Panc1 (cell line): ENCODE measurements around the gene RRP9. TPM values are rescaled to one million over a fixed set of nuclear protein-coding genes. Genes with fewer than 3 reads are reported as not detected.

Experiments
- ATAC-seq: fragments of 200-7000 bp; cut with Tn5 transposase; 2 replicates; pipeline ENCODE4 v1.9.1; 2020; ENCODE audit warnings: mild to moderate bottlenecking, moderate library complexity
- BruUV-seq: library from RNA; stranded (reverse); fragments of 400-500 nt; replicated peaks from 2 replicates; lab custom pipeline; 2021; lab: Mats Ljungman, UMichigan
- CTCF ChIA-PET: fragments of 300-600 bp; sonication (Branson Sonifier 250); formaldehyde crosslinking; loops from one replicate; lab custom pipeline; 2022; ENCODE audit warnings: antibody characterized with exemption; lab: Charles Lee
- POLR2A ChIA-PET: fragments of 300-600 bp; sonication (Branson Sonifier 250); formaldehyde crosslinking; loops from one replicate; lab custom pipeline; 2022; ENCODE audit warnings: antibody characterized with exemption; lab: Charles Lee
- DNase-seq: peaks from one replicate; pipeline ENCODE4 v3.0.0-alpha.2; 2010; ENCODE audit warnings: low read depth, low spot score
- H3K27ac ChIP-seq: 2 replicates; pipeline ENCODE4 v1.5.1; 2011; ENCODE audit warnings: mild to moderate bottlenecking, low read length, inconsistent platforms
- H3K27me3 ChIP-seq: fragments of 200-500 bp; sonication (Bioruptor generic); 2 replicates; pipeline ENCODE4 v1.6.0; 2014; ENCODE audit warnings: low read length, inconsistent platforms; ENCODE audit not compliant: control insufficient read depth, insufficient read depth
- H3K36me3 ChIP-seq: fragments of 200-500 bp; sonication (Bioruptor generic); 2 replicates; pipeline ENCODE4 v1.5.1; 2014; ENCODE audit warnings: inconsistent platforms, mild to moderate bottlenecking, low read length, moderate library complexity; ENCODE audit not compliant: control insufficient read depth, insufficient read depth
- H3K4me1 ChIP-seq: 2 replicates; pipeline ENCODE4 v1.5.1; 2011; ENCODE audit warnings: inconsistent platforms, mild to moderate bottlenecking, low read length, moderate library complexity; ENCODE audit not compliant: control insufficient read depth, insufficient read depth
- H3K4me3 ChIP-seq, 2 experiments: 2 replicates each; pipeline ENCODE4 v1.5.1; 2011 to 2012; ENCODE audit warnings: low read depth in 2 of 2, low read length in 2 of 2, mild to moderate bottlenecking in 2 of 2, inconsistent platforms in 1 of 2, moderate library complexity in 1 of 2
- H3K9me3 ChIP-seq: fragments of 200-500 bp; sonication (Bioruptor generic); 2 replicates; pipeline ENCODE4 v1.5.1; 2014; ENCODE audit warnings: low read depth, mild to moderate bottlenecking, inconsistent platforms, low read length, moderate library complexity; ENCODE audit not compliant: control insufficient read depth, insufficient read depth
- POLR2AphosphoS5 ChIP-seq: IDR thresholded peaks from 2 replicates; pipeline ENCODE4 v1.6.1; 2012; ENCODE audit warnings: mild to moderate bottlenecking, low read depth, low read length, moderate library complexity
- SIN3A ChIP-seq: IDR thresholded peaks from 2 replicates; pipeline ENCODE4 v1.6.1; 2012; ENCODE audit warnings: low read depth, mild to moderate bottlenecking, low read length, moderate library complexity, borderline replicate concordance; ENCODE audit not compliant: insufficient read depth
- TCF7L2 ChIP-seq: IDR thresholded peaks from 2 replicates; pipeline ENCODE4 v1.6.1; 2011; ENCODE audit warnings: mild to moderate bottlenecking, low read depth, low read length, inconsistent platforms
- in situ Hi-C: cut with HindIII; loops from 2 replicates; pipeline ENCODE4 v1.10.0; 2016; ENCODE audit warnings: low sequenced_read_pairs, low pct_unique_long_range_greater_than_20kb
- intact Hi-C: fragments of 100-400 bp; cut with micrococcal nuclease; formaldehyde crosslinking; loops from one replicate; pipeline ENCODE4 v1.10.0; 2022; ENCODE audit not compliant: unreplicated experiment
- total RNA-seq: library from RNA; stranded (reverse); gene quantifications from one replicate; pipeline ENCODE4 v1.2.1, GENCODE V29; 2021; ENCODE audit not compliant: unreplicated experiment
- TF ChIP-seq, protein P1 (sequence below): fragments of 450-650 bp; IDR thresholded peaks from 2 replicates; pipeline ENCODE4 v1.5.1; 2017; ENCODE audit warnings: mild to moderate bottlenecking
- TF ChIP-seq, protein P2 (sequence below), 2 experiments: IDR thresholded peaks; 2 replicates each; pipeline ENCODE4 v1.6.1; 2011 to 2012; ENCODE audit warnings: low read depth in 2 of 2, control low read depth in 1 of 2, low read length in 1 of 2, mild to moderate bottlenecking in 1 of 2, moderate library complexity in 1 of 2; ENCODE audit not compliant: insufficient read depth in 1 of 2

The RRP9 gene
- total RNA-seq, 1 experiment from 2014 or later: 54.5 TPM

DNA sequence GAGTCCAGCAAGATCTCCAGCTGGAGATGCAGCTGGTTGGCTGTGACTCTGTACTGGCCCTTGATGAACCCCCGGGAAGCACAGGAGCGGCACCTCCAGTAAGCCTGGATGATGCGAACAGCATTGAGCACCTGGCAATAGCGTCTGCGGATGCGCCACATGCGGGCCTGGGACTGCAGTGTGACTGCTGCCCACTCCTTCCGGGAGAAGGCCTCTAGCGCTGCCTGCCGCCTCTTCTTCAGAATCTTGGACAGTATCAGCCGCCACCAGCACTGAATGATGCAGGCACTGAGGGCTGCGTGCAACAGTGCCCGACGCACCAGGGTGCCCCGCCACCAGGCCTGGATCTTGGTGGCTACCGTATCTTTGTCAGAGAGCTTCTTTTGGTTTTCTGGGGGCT, 46.8 kb downstream of the RRP9 start:
- intact Hi-C loops (no loop called here), in situ Hi-C loops (no loop called here)
- BruUV-seq: no TSS peak
- CTCF ChIA-PET: no interaction called here
- ATAC-seq (no peak), DNase-seq (no peak)
- Histone ChIP-seq H3K27ac (no peak overlapping the region), H3K36me3 (no peaks in the 10 kb centered on the region), H3K4me1 (no peaks in the 10 kb centered on the region), H3K9me3 (no peaks in the 10 kb centered on the region), H3K27me3 (no peaks in the 10 kb centered on the region; the same call in 1 of the 2 replicates), H3K4me3 (no peak overlapping the region)
- POLR2A ChIA-PET: no interaction called here
- TF ChIP-seq TCF7L2 (no peak), SIN3A (no peak), POLR2AphosphoS5 (no peak)
- TF ChIP-seq, protein P1, sequence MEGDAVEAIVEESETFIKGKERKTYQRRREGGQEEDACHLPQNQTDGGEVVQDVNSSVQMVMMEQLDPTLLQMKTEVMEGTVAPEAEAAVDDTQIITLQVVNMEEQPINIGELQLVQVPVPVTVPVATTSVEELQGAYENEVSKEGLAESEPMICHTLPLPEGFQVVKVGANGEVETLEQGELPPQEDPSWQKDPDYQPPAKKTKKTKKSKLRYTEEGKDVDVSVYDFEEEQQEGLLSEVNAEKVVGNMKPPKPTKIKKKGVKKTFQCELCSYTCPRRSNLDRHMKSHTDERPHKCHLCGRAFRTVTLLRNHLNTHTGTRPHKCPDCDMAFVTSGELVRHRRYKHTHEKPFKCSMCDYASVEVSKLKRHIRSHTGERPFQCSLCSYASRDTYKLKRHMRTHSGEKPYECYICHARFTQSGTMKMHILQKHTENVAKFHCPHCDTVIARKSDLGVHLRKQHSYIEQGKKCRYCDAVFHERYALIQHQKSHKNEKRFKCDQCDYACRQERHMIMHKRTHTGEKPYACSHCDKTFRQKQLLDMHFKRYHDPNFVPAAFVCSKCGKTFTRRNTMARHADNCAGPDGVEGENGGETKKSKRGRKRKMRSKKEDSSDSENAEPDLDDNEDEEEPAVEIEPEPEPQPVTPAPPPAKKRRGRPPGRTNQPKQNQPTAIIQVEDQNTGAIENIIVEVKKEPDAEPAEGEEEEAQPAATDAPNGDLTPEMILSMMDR: no peak
- TF ChIP-seq, protein P2, sequence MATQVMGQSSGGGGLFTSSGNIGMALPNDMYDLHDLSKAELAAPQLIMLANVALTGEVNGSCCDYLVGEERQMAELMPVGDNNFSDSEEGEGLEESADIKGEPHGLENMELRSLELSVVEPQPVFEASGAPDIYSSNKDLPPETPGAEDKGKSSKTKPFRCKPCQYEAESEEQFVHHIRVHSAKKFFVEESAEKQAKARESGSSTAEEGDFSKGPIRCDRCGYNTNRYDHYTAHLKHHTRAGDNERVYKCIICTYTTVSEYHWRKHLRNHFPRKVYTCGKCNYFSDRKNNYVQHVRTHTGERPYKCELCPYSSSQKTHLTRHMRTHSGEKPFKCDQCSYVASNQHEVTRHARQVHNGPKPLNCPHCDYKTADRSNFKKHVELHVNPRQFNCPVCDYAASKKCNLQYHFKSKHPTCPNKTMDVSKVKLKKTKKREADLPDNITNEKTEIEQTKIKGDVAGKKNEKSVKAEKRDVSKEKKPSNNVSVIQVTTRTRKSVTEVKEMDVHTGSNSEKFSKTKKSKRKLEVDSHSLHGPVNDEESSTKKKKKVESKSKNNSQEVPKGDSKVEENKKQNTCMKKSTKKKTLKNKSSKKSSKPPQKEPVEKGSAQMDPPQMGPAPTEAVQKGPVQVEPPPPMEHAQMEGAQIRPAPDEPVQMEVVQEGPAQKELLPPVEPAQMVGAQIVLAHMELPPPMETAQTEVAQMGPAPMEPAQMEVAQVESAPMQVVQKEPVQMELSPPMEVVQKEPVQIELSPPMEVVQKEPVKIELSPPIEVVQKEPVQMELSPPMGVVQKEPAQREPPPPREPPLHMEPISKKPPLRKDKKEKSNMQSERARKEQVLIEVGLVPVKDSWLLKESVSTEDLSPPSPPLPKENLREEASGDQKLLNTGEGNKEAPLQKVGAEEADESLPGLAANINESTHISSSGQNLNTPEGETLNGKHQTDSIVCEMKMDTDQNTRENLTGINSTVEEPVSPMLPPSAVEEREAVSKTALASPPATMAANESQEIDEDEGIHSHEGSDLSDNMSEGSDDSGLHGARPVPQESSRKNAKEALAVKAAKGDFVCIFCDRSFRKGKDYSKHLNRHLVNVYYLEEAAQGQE (IDR thresholded peaks at IDR 0.05; ENCODE audit: insufficient read depth in 1 of 2, low read depth in 2 of 2, low read length in 1 of 2): no peak

DNA sequence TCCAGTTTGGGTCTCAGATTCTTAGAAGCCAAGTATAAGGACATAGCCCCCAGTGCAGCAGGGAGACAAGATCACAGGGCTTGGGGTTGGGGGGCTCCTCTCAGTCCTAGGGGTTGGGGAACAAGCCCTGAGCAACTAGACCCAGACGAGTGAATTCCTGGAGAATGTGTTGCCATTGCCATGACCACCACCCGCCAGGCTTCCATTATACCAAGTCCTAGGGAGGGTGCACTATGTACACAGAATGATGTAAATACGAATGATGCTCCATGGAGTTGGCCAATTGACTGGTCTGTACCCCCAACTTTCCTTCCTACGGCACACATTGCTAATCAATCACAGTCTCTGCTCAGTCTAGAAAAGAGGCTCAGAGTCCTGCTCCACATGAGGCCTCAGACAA, 47.3 kb downstream of the RRP9 start:
- Histone ChIP-seq H3K36me3 (no peaks in the 10 kb centered on the region), H3K27me3 (no peaks in the 10 kb centered on the region; the same call in 1 of the 2 replicates), H3K9me3 (no peaks in the 10 kb centered on the region), H3K4me3 (no peak overlapping the region), H3K27ac (no peak overlapping the region), H3K4me1 (no peaks in the 10 kb centered on the region)
- no peak for DNase-seq
- intact Hi-C loops (no loop called here), in situ Hi-C loops (no loop called here)
- TF ChIP-seq TCF7L2 (no peak), SIN3A (no peak), POLR2AphosphoS5 (no peak)
- TF ChIP-seq, protein P1: no peak
- TF ChIP-seq, protein P2 (IDR thresholded peaks at IDR 0.05; ENCODE audit: insufficient read depth in 1 of 2, low read depth in 2 of 2, low read length in 1 of 2): no peak
- no peak for ATAC-seq
- no TSS peak for BruUV-seq
- POLR2A ChIA-PET: no interaction called here
- CTCF ChIA-PET: no interaction called here
